SK-N-MC (cell line): ENCODE data around the gene KIAA1755.

Experiments used
- EZH2 ChIP-seq: fragments of 200-600 bp; sonication (generic); IDR thresholded peaks from one replicate; pipeline ENCODE4 v1.6.1; 2017; ENCODE audit warnings: antibody characterized with exemption
- POLR2AphosphoS5 ChIP-seq: IDR thresholded peaks from 2 replicates; pipeline ENCODE4 v1.6.1; 2012; ENCODE audit warnings: mild to moderate bottlenecking, low read depth, low read length, borderline replicate concordance

DNA sequence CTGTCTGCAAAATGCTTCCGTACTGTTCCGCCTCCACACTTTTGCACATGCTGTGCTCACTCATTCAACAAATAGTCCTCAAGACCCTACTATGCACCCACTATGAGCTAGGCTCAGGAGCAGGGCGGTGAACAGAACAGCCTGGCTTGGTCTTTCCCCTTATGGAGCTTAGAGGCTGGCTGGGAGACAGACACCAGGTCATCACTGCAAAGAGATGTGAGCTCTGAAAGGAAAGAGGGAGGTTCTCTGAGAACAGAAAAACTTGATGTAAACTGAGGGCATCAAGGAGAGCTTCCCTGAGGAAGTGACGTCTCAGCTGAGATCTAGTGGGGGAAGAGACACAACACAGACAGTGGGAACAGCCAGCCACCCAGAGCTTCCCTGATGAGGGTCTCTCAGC lies 64.5 kb downstream of the KIAA1755 start:
- no peak for TF ChIP-seq POLR2AphosphoS5
- no peak for TF ChIP-seq EZH2
